Measurements from ENCODE around the gene CSRNP2.

Gene CSRNP2

GRCh38 chr12:51124504-51124903, 41.1 kb upstream of the CSRNP2 start:
- no peak for DNase-seq
- H3K27me3 ChIP-seq (replicated peaks; ENCODE audit: insufficient read depth, low read length): no peaks in the 10 kb centered on the region
- no peak overlapping the region for H3K27ac ChIP-seq (ENCODE audit: low read length)
- no peak overlapping the region for H3K9ac ChIP-seq (ENCODE audit: low read length)
- TF ChIP-seq EZH2phosphoT487 (IDR thresholded peaks at IDR 0.05; ENCODE audit: low read length) (no peak), CTCF (IDR thresholded peaks at IDR 0.05; ENCODE audit: low read length) (no peak), EZH2 (optimal IDR thresholded peaks at IDR 0.05; ENCODE audit: low read depth, low read length) (no peak)
- peaks cover 27% of the 10 kb centered on the region for H3K4me1 ChIP-seq (ENCODE audit: low read length)
- no peak overlapping the region for H3K4me3 ChIP-seq (ENCODE audit: low read length)
- H3K9me3 ChIP-seq (replicated peaks; ENCODE audit: insufficient read depth, low read length): no peaks in the 10 kb centered on the region
- no peaks in the 10 kb centered on the region for H3K36me3 ChIP-seq (replicated peaks; ENCODE audit: insufficient read depth, low read length)
- H3K9me2 ChIP-seq (replicated peaks; ENCODE audit: insufficient read depth, low read length): no peaks in the 10 kb centered on the region
- H3F3A ChIP-seq (ENCODE audit: insufficient read depth, low read length): peaks cover 12% of the 10 kb centered on the region
- H3K79me2 ChIP-seq (ENCODE audit: low read length): no peaks in the 10 kb centered on the region
- H3K4me2 ChIP-seq (ENCODE audit: low read depth, low read length): no peak overlapping the region
- H2AFZ ChIP-seq (ENCODE audit: low read length): no peak overlapping the region
- no peaks in the 10 kb centered on the region for H4K20me1 ChIP-seq (ENCODE audit: insufficient read depth, low read length)

GRCh38 chr12:51122844-51123243, 39.4 kb upstream of the CSRNP2 start:
- Histone ChIP-seq H3K4me1 (ENCODE audit: low read length) (peaks cover 17% of the 10 kb centered on the region), H3F3A (ENCODE audit: insufficient read depth, low read length) (peaks cover 12% of the 10 kb centered on the region), H3K9me3 (replicated peaks; ENCODE audit: insufficient read depth, low read length) (no peaks in the 10 kb centered on the region), H3K9me2 (replicated peaks; ENCODE audit: insufficient read depth, low read length) (no peaks in the 10 kb centered on the region), H3K36me3 (replicated peaks; ENCODE audit: insufficient read depth, low read length) (no peaks in the 10 kb centered on the region), H2AFZ (ENCODE audit: low read length) (no peak overlapping the region), H3K4me3 (ENCODE audit: low read length) (no peak overlapping the region), H3K27ac (ENCODE audit: low read length) (no peak overlapping the region), H4K20me1 (ENCODE audit: insufficient read depth, low read length) (no peaks in the 10 kb centered on the region), H3K27me3 (replicated peaks; ENCODE audit: insufficient read depth, low read length) (no peaks in the 10 kb centered on the region), H3K4me2 (ENCODE audit: low read depth, low read length) (no peak overlapping the region), H3K9ac (ENCODE audit: low read length) (no peak overlapping the region), H3K79me2 (ENCODE audit: low read length) (no peaks in the 10 kb centered on the region)
- DNase-seq: no peak
- no peak for TF ChIP-seq EZH2 (optimal IDR thresholded peaks at IDR 0.05; ENCODE audit: low read depth, low read length)
- no peak for TF ChIP-seq EZH2phosphoT487 (IDR thresholded peaks at IDR 0.05; ENCODE audit: low read length)
- no peak for TF ChIP-seq CTCF (IDR thresholded peaks at IDR 0.05; ENCODE audit: low read length)

GRCh38 chr12:51118706-51119105, 35.3 kb upstream of the CSRNP2 start:
- H3F3A ChIP-seq (ENCODE audit: insufficient read depth, low read length): no peaks in the 10 kb centered on the region
- DNase-seq: no peak
- TF ChIP-seq EZH2phosphoT487 (IDR thresholded peaks at IDR 0.05; ENCODE audit: low read length): no peak
- TF ChIP-seq CTCF (IDR thresholded peaks at IDR 0.05; ENCODE audit: low read length): no peak
- no peak for TF ChIP-seq EZH2 (optimal IDR thresholded peaks at IDR 0.05; ENCODE audit: low read depth, low read length)
- no peaks in the 10 kb centered on the region for H3K4me1 ChIP-seq (ENCODE audit: low read length)
- no peak overlapping the region for H3K4me3 ChIP-seq (ENCODE audit: low read length)
- H2AFZ ChIP-seq (ENCODE audit: low read length): no peak overlapping the region
- H3K9me3 ChIP-seq (replicated peaks; ENCODE audit: insufficient read depth, low read length): no peaks in the 10 kb centered on the region
- no peaks in the 10 kb centered on the region; the same call in 1 of the 2 replicates for H4K20me1 ChIP-seq (ENCODE audit: insufficient read depth, low read length)
- H3K27me3 ChIP-seq (replicated peaks; ENCODE audit: insufficient read depth, low read length): no peaks in the 10 kb centered on the region
- no peak overlapping the region for H3K9ac ChIP-seq (ENCODE audit: low read length)
- H3K27ac ChIP-seq (ENCODE audit: low read length): no peak overlapping the region
- H3K36me3 ChIP-seq (replicated peaks; ENCODE audit: insufficient read depth, low read length): no peaks in the 10 kb centered on the region
- no peaks in the 10 kb centered on the region for H3K9me2 ChIP-seq (replicated peaks; ENCODE audit: insufficient read depth, low read length)
- H3K79me2 ChIP-seq (ENCODE audit: low read length): no peaks in the 10 kb centered on the region
- H3K4me2 ChIP-seq (ENCODE audit: low read depth, low read length): no peak overlapping the region
